Lung (tissue), 12 donors: ENCODE data around the gene DDX41. TPM values are rescaled to one million over a fixed set of nuclear protein-coding genes. Genes with fewer than 3 reads are reported as not detected.
"Not testable (repeated sequence)": the region's sequence is repeated elsewhere in the genome, so short reads cannot be mapped to it uniquely, and the experiment has no call there.

ENCODE experiments used
- ATAC-seq: fragments of 200-7000 bp; cut with Tn5 transposase; one replicate; pipeline ENCODE4 v1.9.1; 2020; ENCODE audit warnings: moderate number of reproducible peaks; ENCODE audit not compliant: insufficient read depth, low FRiP score
- DNase-seq, 3 donors: peaks; one replicate each; pipeline ENCODE4 v3.0.0-alpha.2; 2013 to 2017
- H3K27ac ChIP-seq, 2 donors: one replicate each; pipeline ENCODE4 v1.5.1; 2013; ENCODE audit warnings: mild to moderate bottlenecking in 2 of 2, moderate library complexity in 2 of 2, control low read depth in 1 of 2, inconsistent platforms in 1 of 2, low read depth in 1 of 2, low read length in 1 of 2
- H3K27me3 ChIP-seq, 3 donors: one replicate each; pipeline ENCODE4 v1.5.1; 2013; ENCODE audit warnings: low read length in 2 of 3; ENCODE audit not compliant: control insufficient read depth in 3 of 3, insufficient read depth in 3 of 3
- H3K36me3 ChIP-seq, 4 donors: one replicate each; pipeline ENCODE4 v1.5.1; 2013; ENCODE audit warnings: low read length in 4 of 4, mild to moderate bottlenecking in 1 of 4, moderate library complexity in 1 of 4; ENCODE audit not compliant: control insufficient read depth in 4 of 4, insufficient read depth in 4 of 4
- H3K4me1 ChIP-seq, 5 donors: one replicate each; pipeline ENCODE4 v1.5.1; 2013; ENCODE audit warnings: low read length in 5 of 5, mild to moderate bottlenecking in 2 of 5, moderate library complexity in 1 of 5; ENCODE audit not compliant: control insufficient read depth in 5 of 5, insufficient read depth in 5 of 5
- H3K4me3 ChIP-seq: one replicate; pipeline ENCODE4 v1.5.1; 2013; ENCODE audit warnings: mild to moderate bottlenecking, control low read depth, moderate library complexity
- H3K9ac ChIP-seq, 2 donors: one replicate each; pipeline ENCODE4 v1.5.1; 2013; ENCODE audit warnings: low read length in 2 of 2, control low read depth in 1 of 2; ENCODE audit not compliant: insufficient read depth in 1 of 2
- H3K9me3 ChIP-seq, 4 donors: one replicate each; pipeline ENCODE4 v1.5.1; 2013; ENCODE audit warnings: low read length in 3 of 4, mild to moderate bottlenecking in 1 of 4, moderate library complexity in 1 of 4; ENCODE audit not compliant: control insufficient read depth in 4 of 4, insufficient read depth in 3 of 4
- CTCF ChIP-seq: IDR thresholded peaks from 2 replicates; pipeline ENCODE4 v1.5.1; 2012; ENCODE audit warnings: mild to moderate bottlenecking; ENCODE audit errors: control extremely low read depth, extremely low read depth
- WGBS, 2 donors: extraction: QIAGEN DNeasy Blood & Tissue Kit; methylation state at CpG; one replicate each; pipeline ENCODE4 v1.1.7; 2013; 5-methylcytosine and 5-hydroxymethylcytosine counted together
- polyA plus RNA-seq, 2 donors: library from polyadenylated mRNA; stranded (reverse); fragments of 200-250 nt; gene quantifications; one replicate each; pipeline ENCODE4 v1.2.1, GENCODE V29; 2013
- total RNA-seq, 2 donors: library from RNA; depleted of rRNA in 1 of 2; stranded (reverse); fragments of >200 nt in 1 of 2; gene quantifications; one replicate each; pipeline ENCODE4 v1.2.1, GENCODE V29; 2014 to 2021
- donor health status: control.
- donor health status: control.
- donor health status: Bipolar disorder and iron deficiency.
- donor health status: healthy.
- donor health status: DM: yes; HTN: yes; CAD: no.

The DDX41 gene
- total and polyA plus RNA-seq, 4 donors, result 63.2 to 110 (median 73.6) TPM

- no peak for DNase-seq
These were observed 28.8 kb downstream of the DDX41 start for GRCh38 chr5:177487975-177488374.

GRCh38 chr5:177487144-177487543, 29.6 kb downstream of the DDX41 start:
- no peaks in the 10 kb centered on the region for H3K27me3 ChIP-seq
- no peak overlapping the region for H3K9ac ChIP-seq
- peaks cover 2 to 61% (median 33%) of the 10 kb centered on the region in 4 donors for H3K36me3 ChIP-seq
- ATAC-seq (no peak), DNase-seq (no peak)
- peaks cover 0 to 3% (median 0%) of the 10 kb centered on the region in 4 donors for H3K9me3 ChIP-seq
- H3K4me3 ChIP-seq, result no peak overlapping the region
- no peaks in the 10 kb centered on the region for H3K4me1 ChIP-seq
- WGBS, 2 donors, result 93 to 94% methylated on average over 8 of the region's 8 CpGs
- no peak for TF ChIP-seq CTCF
- no peak overlapping the region for H3K27ac ChIP-seq

More at GRCh38 chr5:177487975-177488374, 28.8 kb downstream of the DDX41 start:
- no peak overlapping the region for H3K9ac ChIP-seq
- peaks cover 0 to 6% (median 0%) of the 10 kb centered on the region in 5 donors for H3K4me1 ChIP-seq
- 90 to 93% methylated on average over 15 of the region's 15 CpGs for WGBS, 2 donors
- peaks cover 0 to 3% (median 0%) of the 10 kb centered on the region in 4 donors for H3K9me3 ChIP-seq
- no peak overlapping the region for H3K4me3 ChIP-seq
- H3K36me3 ChIP-seq, result peaks cover 5 to 57% (median 34%) of the 10 kb centered on the region in 4 donors
- no peaks in the 10 kb centered on the region for H3K27me3 ChIP-seq
- TF ChIP-seq CTCF, result no peak
- no peak overlapping the region for H3K27ac ChIP-seq
- ATAC-seq, result no peak

GRCh38 chr5:177486256-177486655, 30.5 kb downstream of the DDX41 start:
- no peaks in the 10 kb centered on the region for H3K27me3 ChIP-seq
- no peak for ATAC-seq
- 96 to 99% methylated on average over 3 of the region's 3 CpGs for WGBS, 2 donors
- TF ChIP-seq CTCF, result no peak
- H3K4me3 ChIP-seq, result no peak overlapping the region
- H3K9ac ChIP-seq, result no peak overlapping the region
- H3K27ac ChIP-seq, result no peak overlapping the region
- peaks cover 0 to 66% (median 31%) of the 10 kb centered on the region in 4 donors for H3K36me3 ChIP-seq
- H3K4me1 ChIP-seq, result no peaks in the 10 kb centered on the region
- H3K9me3 ChIP-seq, result peaks cover 0 to 3% (median 0%) of the 10 kb centered on the region in 4 donors
- DNase-seq, result no peak

GRCh38 chr5:177485753-177486152, 31.0 kb downstream of the DDX41 start:
- peaks cover 0 to 62% (median 29%) of the 10 kb centered on the region in 4 donors for H3K36me3 ChIP-seq
- not testable (repeated sequence) for H3K9ac ChIP-seq, H3K27ac ChIP-seq, H3K27me3 ChIP-seq, H3K4me3 ChIP-seq, H3K4me1 ChIP-seq, ATAC-seq, DNase-seq, H3K9me3 ChIP-seq
- 95 to 98% methylated on average over 3 of the region's 3 CpGs for WGBS, 2 donors
